GM12865 (cell line): ENCODE data around the gene NXPH3.

ENCODE experiments used
- DNase-seq: peaks from one replicate; pipeline ENCODE4 v3.0.0; 2010; ENCODE audit warnings: low read depth
- H3K4me3 ChIP-seq: 2 replicates; pipeline ENCODE4 v1.5.1; 2011; ENCODE audit warnings: mild to moderate bottlenecking, low read depth, low read length, control low read depth
- CTCF ChIP-seq: IDR thresholded peaks from 2 replicates; pipeline ENCODE4 v1.5.1; 2011; ENCODE audit warnings: low read length, control low read depth, low read depth, inconsistent platforms; ENCODE audit not compliant: insufficient read depth; ENCODE audit errors: missing control alignments

NXPH3 gene

GRCh38 chr17:49595328-49595727 lies 19.7 kb downstream of the NXPH3 start:
- H3K4me3 ChIP-seq: no peak overlapping the region
- no peak for DNase-seq
- no peak for TF ChIP-seq CTCF

GRCh38 chr17:49595980-49596379 lies 20.3 kb downstream of the NXPH3 start:
- TF ChIP-seq CTCF: no peak

GRCh38 chr17:49596613-49597244 lies 21.1 kb downstream of the NXPH3 start:
- TF ChIP-seq CTCF: no peak

More at GRCh38 chr17:49595980-49596379, 20.3 kb downstream of the NXPH3 start:
- no peak overlapping the region for H3K4me3 ChIP-seq
- DNase-seq: no peak

GRCh38 chr17:49597436-49597835 lies 21.8 kb downstream of the NXPH3 start:
- no peak for DNase-seq
- no peak for TF ChIP-seq CTCF
- no peak overlapping the region for H3K4me3 ChIP-seq

More at GRCh38 chr17:49596613-49597244, 21.1 kb downstream of the NXPH3 start:
- no peak overlapping the region for H3K4me3 ChIP-seq
- DNase-seq: no peak

GRCh38 chr17:49597928-49598655 lies 22.4 kb downstream of the NXPH3 start:
- no peak for DNase-seq
- no peak for TF ChIP-seq CTCF
- H3K4me3 ChIP-seq: no peak overlapping the region

- TF ChIP-seq CTCF: no peak
- DNase-seq: no peak
- no peak overlapping the region for H3K4me3 ChIP-seq
Observed at GRCh38 chr17:49598918-49599317, 23.2 kb downstream of the NXPH3 start.
